ENCODE data around the gene MRPS2. TPM values are rescaled to one million over a fixed set of nuclear protein-coding genes. Genes with fewer than 3 reads are reported as not detected.

MRPS2 gene
- total RNA-seq, 1 experiment from 2014 or later, result 81.0 TPM

DNA sequence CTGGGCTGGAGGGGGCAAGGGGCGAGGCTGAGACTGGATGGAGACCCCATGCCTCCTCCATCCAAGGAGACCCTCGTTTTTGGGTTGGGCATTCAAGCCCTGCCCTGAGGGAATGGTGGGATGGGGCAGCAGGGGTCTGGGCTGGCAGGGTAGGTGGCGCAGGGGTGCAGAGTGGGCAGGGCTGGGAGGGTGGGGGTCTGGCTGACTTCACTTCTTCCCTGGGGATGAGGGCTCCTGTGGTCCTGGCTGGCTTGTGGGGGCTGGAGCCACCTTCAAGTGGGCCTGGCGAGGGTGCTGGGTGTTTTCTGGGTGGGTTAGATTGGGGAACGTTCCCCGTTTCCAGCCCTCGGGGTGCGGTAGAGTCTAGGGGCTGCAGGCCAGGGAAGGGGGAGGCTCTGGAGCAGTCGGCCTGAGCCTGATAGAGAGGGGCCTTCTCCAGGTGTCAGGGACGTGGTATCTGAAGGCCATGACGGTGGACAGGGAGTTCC lies 21.2 kb downstream of the MRPS2 start:
- Mint-ChIP-seq H3K4me1 (peaks cover 2 to 6% of the 10 kb centered on the region in 2 experiments; a peak in 3 of 4 replicates), H3K9me3 (peaks cover 0 to 5% of the 10 kb centered on the region in 2 experiments; a peak in 2 of 5 replicates), H3K27ac (no peak overlapping the region), H3K27me3 (ENCODE audit: low read depth) (peaks cover 2% of the 10 kb centered on the region; the same call in 1 of the 2 replicates), H3K4me3 (no peak overlapping the region), H3K36me3 (ENCODE audit: insufficient read depth in 1 of 3, low read depth in 3 of 3) (no peaks in the 10 kb centered on the region)
- no CpG with 5 or more reads among the region's 11 CpGs for WGBS (ENCODE audit: extremely low coverage, insufficient read length, low lambda C conversion rate)
- no peak for TF ChIP-seq CTCF (conservative IDR thresholded peaks at IDR 0.05)
- Histone ChIP-seq H2BK12ac (ENCODE audit: insufficient read length, low read depth, low read length) (no peak overlapping the region), H4K20me1 (ENCODE audit: control insufficient read depth, insufficient read depth, insufficient read length) (no peaks in the 10 kb centered on the region), H3K14ac (ENCODE audit: insufficient read depth, low read length) (no peak overlapping the region), H2BK20ac (ENCODE audit: low read depth, low read length, poor library complexity, severe bottlenecking) (no peak overlapping the region), H3K23me2 (ENCODE audit: insufficient read length, low read depth, low read length, poor library complexity, severe bottlenecking) (no peaks in the 10 kb centered on the region), H4K91ac (ENCODE audit: insufficient read length, low read depth, low read length) (no peak overlapping the region), H3K9me3 (ENCODE audit: control insufficient read depth, low read depth, low read length) (no peaks in the 10 kb centered on the region), H3K56ac (ENCODE audit: insufficient read length, low read depth, low read length) (no peak overlapping the region), H3K18ac (ENCODE audit: insufficient read length, low read depth, low read length) (no peak overlapping the region), H3K79me2 (ENCODE audit: insufficient read depth, low read length) (no peaks in the 10 kb centered on the region), H2AFZ (ENCODE audit: low read length) (no peak overlapping the region), H2BK5ac (ENCODE audit: insufficient read length, low read length) (no peak overlapping the region), H2AK5ac (ENCODE audit: insufficient read length, low read length) (no peak overlapping the region), H3K23ac (ENCODE audit: insufficient read length, low read depth, low read length) (no peak overlapping the region), H2BK15ac (ENCODE audit: low read depth, low read length) (no peak overlapping the region), H4K5ac (ENCODE audit: insufficient read length, low read depth, low read length) (no peak overlapping the region), H4K8ac (replicated peaks; ENCODE audit: insufficient read length, low read depth, low read length) (no peak overlapping the region), H3K79me1 (ENCODE audit: insufficient read depth, low read depth, low read length, poor library complexity, severe bottlenecking) (no peaks in the 10 kb centered on the region), H3T11ph (ENCODE audit: low read length) (no peak overlapping the region), H3K4me2 (ENCODE audit: insufficient read depth, insufficient read length, low read length) (no peak overlapping the region), H3K4ac (ENCODE audit: low read depth, low read length) (no peak overlapping the region), H2BK120ac (ENCODE audit: low read depth, low read length, poor library complexity, severe bottlenecking) (no peak overlapping the region), H3K4me1 (ENCODE audit: insufficient read depth, low read length) (no peaks in the 10 kb centered on the region; the same call in 1 of the 2 replicates), H3K9ac (ENCODE audit: extremely low read depth, insufficient read length, low read length) (no peak overlapping the region), H3K27me3 (ENCODE audit: insufficient read depth, low read length) (no peaks in the 10 kb centered on the region), H3K27ac (ENCODE audit: insufficient read length, low read depth, low read length) (no peak overlapping the region)
- DNase-seq, result no peak

All from H9 (cell line).